ENCODE measurements around the gene PNMA6A.
"Not testable (repeated sequence)": the region's sequence is repeated elsewhere in the genome, so short reads cannot be mapped to it uniquely, and the experiment has no call there.

PNMA6A gene

GRCh38 chrX:153071909-153072583 lies at the start of gene PNMA6A:
PNMA6A (plus strand) TSS chrX:153072454; CDS start chrX:153073063, 609 bp downstream.
- DNase-seq (ENCODE audit: low read depth, low spot score), result not testable (repeated sequence)

GRCh38 chrX:153026501-153026900 lies 45.8 kb upstream of the PNMA6A start:
- DNase-seq (ENCODE audit: low read depth, low spot score), result not testable (repeated sequence)

- not testable (repeated sequence) for DNase-seq (ENCODE audit: low read depth, low spot score)
Measured at GRCh38 chrX:153028487-153028886, 43.8 kb upstream of the PNMA6A start.

- no peak for DNase-seq (ENCODE audit: low read depth, low spot score)
Measured at GRCh38 chrX:153029162-153029561, 43.1 kb upstream of the PNMA6A start.

GRCh38 chrX:153029875-153030274 lies 42.4 kb upstream of the PNMA6A start:
- DNase-seq (ENCODE audit: low read depth, low spot score), result peak; percentile 6

GRCh38 chrX:153030801-153031200 lies 41.5 kb upstream of the PNMA6A start:
- DNase-seq (ENCODE audit: low read depth, low spot score), result no peak

GRCh38 chrX:153032397-153033118 lies 39.7 kb upstream of the PNMA6A start:
- peak; percentile 88 for DNase-seq (ENCODE audit: low read depth, low spot score)

GRCh38 chrX:153049093-153049492 lies 23.2 kb upstream of the PNMA6A start:
- no peak for DNase-seq (ENCODE audit: low read depth, low spot score)

- no peak for DNase-seq (ENCODE audit: low read depth, low spot score)
Measured at GRCh38 chrX:153052534-153052933, 19.7 kb upstream of the PNMA6A start.

GRCh38 chrX:153055871-153056749 lies 16.1 kb upstream of the PNMA6A start, which contains the start of gene PNMA3:
PNMA3 (plus strand) TSS chrX:153056470; CDS start chrX:153057056, 586 bp downstream.
- no peak for DNase-seq (ENCODE audit: low read depth, low spot score)

GRCh38 chrX:153057281-153057680 lies 15.0 kb upstream of the PNMA6A start:
- no peak for DNase-seq (ENCODE audit: low read depth, low spot score)

- DNase-seq (ENCODE audit: low read depth, low spot score), result no peak
Measured at GRCh38 chrX:153059191-153060094, 12.8 kb upstream of the PNMA6A start.

- DNase-seq (ENCODE audit: low read depth, low spot score), result no peak
Measured at GRCh38 chrX:153060095-153060445, 12.2 kb upstream of the PNMA6A start.

- DNase-seq (ENCODE audit: low read depth, low spot score), result no peak
Measured at GRCh38 chrX:153061732-153062131, 10.5 kb upstream of the PNMA6A start.

GRCh38 chrX:153063315-153063714 lies 8.9 kb upstream of the PNMA6A start:
- DNase-seq (ENCODE audit: low read depth, low spot score), result no peak

- DNase-seq (ENCODE audit: low read depth, low spot score), result no peak
Measured at GRCh38 chrX:153064061-153064460, 8.2 kb upstream of the PNMA6A start.

GRCh38 chrX:153065389-153065788 lies 6.9 kb upstream of the PNMA6A start:
- DNase-seq (ENCODE audit: low read depth, low spot score), result no peak

GRCh38 chrX:153066402-153066801 lies 5.9 kb upstream of the PNMA6A start:
- not testable (repeated sequence) for DNase-seq (ENCODE audit: low read depth, low spot score)

GRCh38 chrX:153073331-153073730 lies 1.1 kb downstream of the PNMA6A start:
- not testable (repeated sequence) for DNase-seq (ENCODE audit: low read depth, low spot score)

- no peak for DNase-seq (ENCODE audit: low read depth, low spot score)
Measured at GRCh38 chrX:153074262-153074899, 2.1 kb downstream of the PNMA6A start.

GRCh38 chrX:153074935-153075334 lies 2.7 kb downstream of the PNMA6A start:
- DNase-seq (ENCODE audit: low read depth, low spot score), result no peak

All from ELF-1 (cell line).